HepG2 (cell line): ENCODE measurements around the gene RNU11. TPM values are rescaled to one million over a fixed set of nuclear protein-coding genes. Genes with fewer than 3 reads are reported as not detected.
A peak's percentile ranks its signal among the peaks of the same experiment; 100 is the strongest.

ENCODE experiments used
- CCAR2 ChIP-seq: fragments of 200-400 bp; formaldehyde crosslinking; optimal IDR thresholded peaks from 2 replicates; pipeline ENCODE3; 2018; ENCODE audit warnings: low read depth, mild to moderate bottlenecking, low read length, moderate library complexity
- ERF ChIP-seq: IDR thresholded peaks from 2 replicates; pipeline ENCODE4 v1.6.1; 2018; ENCODE audit warnings: missing biosample characterization, missing genetic modification reagents
- FOXC1 ChIP-seq: sonication (generic); formaldehyde crosslinking; IDR thresholded peaks from 2 replicates; pipeline ENCODE4 v1.8.0; 2022; ENCODE audit warnings: mild to moderate bottlenecking, missing genetic modification reagents, borderline replicate concordance
- GABPA ChIP-seq, 2 experiments: IDR thresholded peaks; 2 replicates each; pipeline ENCODE4 v1.6.1; 2011 to 2016; ENCODE audit warnings: low read depth in 2 of 2, low read length in 1 of 2, missing biosample characterization in 1 of 2, missing genetic modification characterization in 1 of 2
- HNRNPLL ChIP-seq: fragments of 200-400 bp; formaldehyde crosslinking; IDR thresholded peaks from 2 replicates; pipeline ENCODE4 v1.6.1; 2017; ENCODE audit warnings: mild to moderate bottlenecking, low read depth, low read length; ENCODE audit not compliant: poor library complexity, severe bottlenecking
- ISX ChIP-seq: sonication (generic); formaldehyde crosslinking; conservative IDR thresholded peaks from 2 replicates; pipeline ENCODE4 v1.5.0; 2020; ENCODE audit warnings: missing genetic modification reagents
- MAFK ChIP-seq, 2 experiments: IDR thresholded peaks in 1 of 2; conservative IDR thresholded peaks in 1 of 2; 2 replicates each; pipeline ENCODE4 v1.6.1; 2011; ENCODE audit warnings: improper control_type of control experiment in 2 of 2, low read length in 2 of 2
- NCOA2 ChIP-seq: sonication (generic); formaldehyde crosslinking; IDR thresholded peaks from 2 replicates; pipeline ENCODE4 v1.8.0; 2022; ENCODE audit warnings: inconsistent platforms
- NR2F2 ChIP-seq: IDR thresholded peaks from 2 replicates; pipeline ENCODE4 v1.6.1; 2012; ENCODE audit warnings: low read depth, inconsistent platforms, borderline replicate concordance
- PHF20 ChIP-seq: sonication (generic); formaldehyde crosslinking; IDR thresholded peaks from 2 replicates; pipeline ENCODE4 v1.5.0; 2020; ENCODE audit warnings: mild to moderate bottlenecking, missing genetic modification reagents
- POGK ChIP-seq: sonication (generic); formaldehyde crosslinking; conservative IDR thresholded peaks from 2 replicates; pipeline ENCODE4 v1.8.0; 2022; ENCODE audit warnings: mild to moderate bottlenecking, moderate library complexity, missing genetic modification reagents
- SP4 ChIP-seq: sonication (generic); formaldehyde crosslinking; IDR thresholded peaks from 2 replicates; pipeline ENCODE4 v1.8.1; 2023; ENCODE audit warnings: mild to moderate bottlenecking, missing genetic modification reagents
- TAF1 ChIP-seq: sonication (generic); formaldehyde crosslinking; IDR thresholded peaks from 2 replicates; pipeline ENCODE4 v1.4.0; 2020; ENCODE audit warnings: missing genetic modification reagents
- TCF12 ChIP-seq, 2 experiments: fragments of 450-650 bp in 1 of 2; sonication (generic) in 1 of 2; formaldehyde crosslinking in 1 of 2; IDR thresholded peaks; 2 replicates each; pipeline versions ENCODE4 v1.6.1 to v1.8.0; 2017 to 2022; ENCODE audit warnings: antibody characterized with exemption in 1 of 2, mild to moderate bottlenecking in 1 of 2, missing genetic modification reagents in 1 of 2, moderate library complexity in 1 of 2
- ZFX ChIP-seq: sonication (generic); formaldehyde crosslinking; IDR thresholded peaks from 2 replicates; pipeline ENCODE4 v1.4.0; 2020; ENCODE audit warnings: mild to moderate bottlenecking, low read depth, missing genetic modification reagents, moderate library complexity
- ZNF207 ChIP-seq: fragments of 450-650 bp; IDR thresholded peaks from 2 replicates; pipeline ENCODE4 v1.6.1; 2016; ENCODE audit warnings: antibody characterized with exemption, borderline replicate concordance
- ZNF282 ChIP-seq: fragments of 450-650 bp; IDR thresholded peaks from 2 replicates; pipeline ENCODE4 v1.6.1; 2018; ENCODE audit not compliant: partially characterized antibody
- ZZZ3 ChIP-seq: sonication (generic); formaldehyde crosslinking; IDR thresholded peaks from 2 replicates; pipeline ENCODE4 v1.4.0; 2020; ENCODE audit warnings: missing genetic modification reagents, mild to moderate bottlenecking, borderline replicate concordance
- polyA plus RNA-seq, 8 experiments: library from polyadenylated mRNA; depleted of rRNA in 3 of 8; stranded (reverse) in 7 of 8; unstranded in 1 of 8; fragments of >200 nt; fragmentation: Illumina TruSeq in 4 of 8; extraction: Trizol in 4 of 8; gene quantifications; 2 replicates each; pipeline versions ENCODE4 v1.2.1 to v1.2.3, GENCODE V29; 2011 to 2016; ENCODE audit warnings: low read depth in 4 of 8, missing spikeins in 1 of 8, mixed read lengths in 1 of 8; ENCODE audit not compliant: insufficient read depth in 1 of 8
- total RNA-seq, 5 experiments: library from RNA; depleted of rRNA; stranded (reverse); fragments of >200 nt; fragmentation: Illumina TruSeq; extraction: Trizol; gene quantifications; 2 replicates each; pipeline ENCODE4 v1.2.3, GENCODE V29; 2016; ENCODE audit warnings: low read depth in 1 of 5
- TF ChIP-seq, protein P1 (sequence below): sonication (generic); formaldehyde crosslinking; IDR thresholded peaks from 2 replicates; pipeline ENCODE4 v1.5.1; 2020; ENCODE audit warnings: mild to moderate bottlenecking, moderate library complexity, missing genetic modification reagents
- TF ChIP-seq, protein P2 (sequence below): IDR thresholded peaks from 2 replicates; pipeline ENCODE4 v1.6.1; 2016; ENCODE audit warnings: control low read depth
- TF ChIP-seq, protein P3 (sequence below): sonication (generic); formaldehyde crosslinking; IDR thresholded peaks from 2 replicates; pipeline ENCODE4 v1.5.1; 2020; ENCODE audit warnings: missing genetic modification reagents, mild to moderate bottlenecking, borderline replicate concordance
- TF ChIP-seq, protein P4 (sequence below): sonication (generic); formaldehyde crosslinking; IDR thresholded peaks from 2 replicates; pipeline ENCODE4 v1.8.1; 2023; ENCODE audit warnings: mild to moderate bottlenecking, missing genetic modification reagents

Gene RNU11
- total and polyA plus RNA-seq, 2 of the 13 experiments (the other 11 are each of a cell fraction or from before 2014, with no cell fraction given): not detected

- TF ChIP-seq, protein P1, sequence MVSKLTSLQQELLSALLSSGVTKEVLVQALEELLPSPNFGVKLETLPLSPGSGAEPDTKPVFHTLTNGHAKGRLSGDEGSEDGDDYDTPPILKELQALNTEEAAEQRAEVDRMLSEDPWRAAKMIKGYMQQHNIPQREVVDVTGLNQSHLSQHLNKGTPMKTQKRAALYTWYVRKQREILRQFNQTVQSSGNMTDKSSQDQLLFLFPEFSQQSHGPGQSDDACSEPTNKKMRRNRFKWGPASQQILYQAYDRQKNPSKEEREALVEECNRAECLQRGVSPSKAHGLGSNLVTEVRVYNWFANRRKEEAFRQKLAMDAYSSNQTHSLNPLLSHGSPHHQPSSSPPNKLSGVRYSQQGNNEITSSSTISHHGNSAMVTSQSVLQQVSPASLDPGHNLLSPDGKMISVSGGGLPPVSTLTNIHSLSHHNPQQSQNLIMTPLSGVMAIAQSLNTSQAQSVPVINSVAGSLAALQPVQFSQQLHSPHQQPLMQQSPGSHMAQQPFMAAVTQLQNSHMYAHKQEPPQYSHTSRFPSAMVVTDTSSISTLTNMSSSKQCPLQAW (CRISPR knock-in tag): 0 out of 2 replicates have a peak, but pooled peaks have one; percentile 22
- TF ChIP-seq SP4 (peak; percentile 48; the same call in 1 of the 2 replicates), TCF12 (IDR thresholded peaks at IDR 0.05) (no peak), TCF12 (CRISPR knock-in tag; IDR thresholded peaks at IDR 0.05) (no peak), FOXC1 (no peak), ZNF282 (no peak), GABPA (IDR thresholded peaks at IDR 0.05; ENCODE audit: low read depth, low read length) (peak; percentile 66), GABPA (CRISPR knock-in tag; IDR thresholded peaks at IDR 0.05; ENCODE audit: low read depth) (peak; percentile 81), ISX (0 out of 2 replicates have a peak, but pooled peaks have one; percentile 32), NR2F2 (no peak), TAF1 (peak; percentile 20; the same call in 1 of the 2 replicates), POGK (CRISPR knock-in tag) (no peak), CCAR2 (no peak), ERF (no peak), ZFX (CRISPR knock-in tag) (peak; percentile 77), ZNF207 (no peak), PHF20 (CRISPR knock-in tag) (no peak), NCOA2 (CRISPR knock-in tag) (no peak), MAFK (conservative IDR thresholded peaks at IDR 0.05 in 1 of 2, IDR thresholded peaks at IDR 0.05 in 1 of 2; ENCODE audit: low read length in 2 of 2) (peak in 1 of 2 experiments; percentile 36; a peak in 1 of 4 replicates), HNRNPLL (peak; percentile 54), ZZZ3 (CRISPR knock-in tag) (no peak)
- TF ChIP-seq, protein P2, sequence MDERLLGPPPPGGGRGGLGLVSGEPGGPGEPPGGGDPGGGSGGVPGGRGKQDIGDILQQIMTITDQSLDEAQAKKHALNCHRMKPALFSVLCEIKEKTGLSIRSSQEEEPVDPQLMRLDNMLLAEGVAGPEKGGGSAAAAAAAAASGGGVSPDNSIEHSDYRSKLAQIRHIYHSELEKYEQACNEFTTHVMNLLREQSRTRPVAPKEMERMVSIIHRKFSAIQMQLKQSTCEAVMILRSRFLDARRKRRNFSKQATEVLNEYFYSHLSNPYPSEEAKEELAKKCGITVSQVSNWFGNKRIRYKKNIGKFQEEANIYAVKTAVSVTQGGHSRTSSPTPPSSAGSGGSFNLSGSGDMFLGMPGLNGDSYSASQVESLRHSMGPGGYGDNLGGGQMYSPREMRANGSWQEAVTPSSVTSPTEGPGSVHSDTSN (CRISPR knock-in tag): no peak
- TF ChIP-seq, protein P3, sequence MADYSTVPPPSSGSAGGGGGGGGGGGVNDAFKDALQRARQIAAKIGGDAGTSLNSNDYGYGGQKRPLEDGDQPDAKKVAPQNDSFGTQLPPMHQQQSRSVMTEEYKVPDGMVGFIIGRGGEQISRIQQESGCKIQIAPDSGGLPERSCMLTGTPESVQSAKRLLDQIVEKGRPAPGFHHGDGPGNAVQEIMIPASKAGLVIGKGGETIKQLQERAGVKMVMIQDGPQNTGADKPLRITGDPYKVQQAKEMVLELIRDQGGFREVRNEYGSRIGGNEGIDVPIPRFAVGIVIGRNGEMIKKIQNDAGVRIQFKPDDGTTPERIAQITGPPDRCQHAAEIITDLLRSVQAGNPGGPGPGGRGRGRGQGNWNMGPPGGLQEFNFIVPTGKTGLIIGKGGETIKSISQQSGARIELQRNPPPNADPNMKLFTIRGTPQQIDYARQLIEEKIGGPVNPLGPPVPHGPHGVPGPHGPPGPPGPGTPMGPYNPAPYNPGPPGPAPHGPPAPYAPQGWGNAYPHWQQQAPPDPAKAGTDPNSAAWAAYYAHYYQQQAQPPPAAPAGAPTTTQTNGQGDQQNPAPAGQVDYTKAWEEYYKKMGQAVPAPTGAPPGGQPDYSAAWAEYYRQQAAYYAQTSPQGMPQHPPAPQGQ (CRISPR knock-in tag): no peak
- TF ChIP-seq, protein P4, sequence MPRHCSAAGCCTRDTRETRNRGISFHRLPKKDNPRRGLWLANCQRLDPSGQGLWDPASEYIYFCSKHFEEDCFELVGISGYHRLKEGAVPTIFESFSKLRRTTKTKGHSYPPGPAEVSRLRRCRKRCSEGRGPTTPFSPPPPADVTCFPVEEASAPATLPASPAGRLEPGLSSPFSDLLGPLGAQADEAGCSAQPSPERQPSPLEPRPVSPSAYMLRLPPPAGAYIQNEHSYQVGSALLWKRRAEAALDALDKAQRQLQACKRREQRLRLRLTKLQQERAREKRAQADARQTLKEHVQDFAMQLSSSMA (CRISPR knock-in tag): no peak
Measured at GRCh38 chr1:28668191-28668955, 20.0 kb downstream of the RNU11 start, which contains the start of gene GMEB1 (continued).
